ENCODE results near the gene ATRX.

GRCh38 chrX:77786365-77786680 lies 307 bp upstream of the ATRX start:
- TF ChIP-seq ZNF274 (IDR thresholded peaks at IDR 0.05; ENCODE audit: low read depth, low read length) = no peak
- TF ChIP-seq SUZ12 (IDR thresholded peaks at IDR 0.05; ENCODE audit: extremely low read depth, insufficient read depth, insufficient read length) = no peak

All from NT2/D1 (cell line).